EL (cell line): Measurements from ENCODE around the gene TKTL1.

Source experiments
- DNase-seq: peaks from one replicate; pipeline ENCODE4 v3.0.0-alpha.2; 2016

TKTL1 gene

DNA sequence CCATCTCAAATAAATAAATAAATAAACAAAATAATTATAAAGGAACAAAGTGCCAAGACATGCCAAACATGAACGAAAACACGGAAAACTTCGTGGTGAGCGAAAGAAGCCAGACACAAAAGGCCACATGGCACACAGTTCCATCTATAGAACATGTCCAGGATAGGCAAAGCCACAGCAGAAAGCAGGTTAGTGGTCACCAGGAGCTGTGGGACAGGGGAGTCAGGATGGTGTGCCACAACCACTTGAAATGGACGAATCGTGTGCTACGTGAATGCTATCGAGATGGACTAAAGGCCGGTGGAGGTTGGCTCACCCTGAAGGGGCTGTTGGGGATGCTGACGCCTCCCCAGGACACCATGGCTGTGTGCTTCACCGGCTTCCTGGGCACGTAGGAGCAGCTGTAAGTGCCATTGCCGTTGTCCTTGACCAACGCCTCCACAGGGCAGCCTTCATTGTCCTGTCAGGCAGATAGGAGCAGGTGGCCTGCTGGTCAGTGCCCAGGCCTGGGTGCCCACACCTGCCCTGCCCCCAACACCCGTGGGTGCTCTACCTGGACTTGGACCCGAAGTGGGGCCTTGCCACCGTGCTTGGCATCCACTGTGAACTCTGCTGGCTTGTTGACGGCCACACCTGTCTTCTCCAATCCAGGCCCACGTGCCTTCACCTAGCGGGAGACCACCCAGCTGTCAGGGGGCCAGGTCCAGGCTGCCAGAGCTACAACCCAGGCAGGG is 68.3 kb downstream of the TKTL1 start:
- no peak for DNase-seq

DNA sequence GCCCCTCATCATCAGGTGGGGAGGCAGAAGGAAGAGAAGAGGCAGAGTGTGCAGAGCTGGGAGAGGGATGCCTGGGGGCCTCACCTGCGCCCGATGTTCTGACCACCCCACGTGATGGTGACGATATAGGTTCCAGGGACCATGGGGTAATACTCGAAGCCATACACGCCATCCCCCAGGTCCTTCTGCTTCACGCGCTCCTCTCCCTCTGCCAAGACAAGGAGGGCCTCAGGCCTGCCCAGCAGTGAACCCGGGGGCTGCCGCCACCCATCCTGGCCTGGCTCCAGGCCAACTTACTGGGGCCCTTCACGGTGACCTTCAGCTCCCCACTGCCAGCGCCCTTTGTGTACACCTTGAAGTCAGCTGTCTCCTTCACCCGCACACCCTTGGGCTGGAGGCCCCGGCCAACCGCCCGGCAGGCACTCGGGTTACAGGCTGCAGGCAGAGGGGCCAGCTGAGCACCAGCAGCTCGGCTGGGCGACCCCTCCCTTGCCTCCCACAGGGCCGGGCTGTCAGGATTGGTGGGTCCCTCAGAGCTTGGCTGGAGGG is 69.5 kb downstream of the TKTL1 start:
- no peak for DNase-seq

DNA sequence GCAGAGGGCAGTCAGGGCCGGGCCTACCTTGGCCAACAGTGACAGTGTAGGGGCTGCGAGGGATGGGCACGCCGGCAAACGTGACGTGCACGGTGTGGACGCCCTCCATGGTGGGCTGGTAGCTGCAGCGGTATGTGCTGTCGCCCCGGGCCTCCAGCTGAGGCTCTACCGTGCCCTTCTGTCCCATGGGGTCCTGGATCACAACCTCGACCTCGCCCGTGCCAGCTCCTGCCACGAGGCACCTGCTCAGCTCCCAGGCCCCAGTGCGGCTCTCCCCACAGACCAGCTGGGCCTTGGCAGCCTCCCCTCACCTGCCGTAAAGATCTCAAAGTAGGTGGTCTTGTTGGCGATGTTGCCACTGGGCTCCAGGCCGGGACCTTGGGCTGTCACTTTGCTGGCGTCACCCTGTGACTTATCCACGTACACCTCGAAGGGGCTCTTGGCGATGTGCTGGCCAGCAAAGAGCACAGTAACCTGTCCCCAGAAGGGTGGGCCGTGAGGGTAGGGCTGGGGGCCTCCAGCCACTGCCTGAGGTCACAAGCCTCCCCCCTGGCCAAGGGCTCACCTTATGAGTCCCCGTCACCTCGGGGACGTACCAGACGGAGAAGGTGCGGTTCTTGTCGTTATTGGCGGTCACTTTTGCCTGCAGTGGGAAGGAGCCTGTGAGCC is 70.5 kb downstream of the TKTL1 start:
- no peak for DNase-seq

DNA sequence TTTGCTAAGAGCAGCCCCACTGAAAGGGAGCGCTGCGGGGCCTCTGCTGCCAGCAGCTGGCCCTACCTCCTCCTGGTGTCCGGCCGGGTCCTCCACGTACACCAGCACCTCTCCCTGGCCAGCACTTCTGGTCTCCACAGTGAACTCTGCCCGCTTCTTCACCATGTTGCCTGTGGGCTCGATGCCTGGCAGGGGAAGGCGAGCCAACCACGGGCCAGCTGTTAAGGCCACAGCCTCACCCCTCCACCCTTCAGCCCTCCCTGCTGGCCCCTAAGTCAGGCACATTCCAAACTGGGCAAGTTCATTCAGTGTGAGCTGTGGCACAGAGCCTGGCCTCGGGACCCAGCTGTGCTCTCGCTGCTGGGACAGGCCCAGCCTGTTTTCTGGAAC is 71.1 kb downstream of the TKTL1 start:
- DNase-seq, result no peak

DNA sequence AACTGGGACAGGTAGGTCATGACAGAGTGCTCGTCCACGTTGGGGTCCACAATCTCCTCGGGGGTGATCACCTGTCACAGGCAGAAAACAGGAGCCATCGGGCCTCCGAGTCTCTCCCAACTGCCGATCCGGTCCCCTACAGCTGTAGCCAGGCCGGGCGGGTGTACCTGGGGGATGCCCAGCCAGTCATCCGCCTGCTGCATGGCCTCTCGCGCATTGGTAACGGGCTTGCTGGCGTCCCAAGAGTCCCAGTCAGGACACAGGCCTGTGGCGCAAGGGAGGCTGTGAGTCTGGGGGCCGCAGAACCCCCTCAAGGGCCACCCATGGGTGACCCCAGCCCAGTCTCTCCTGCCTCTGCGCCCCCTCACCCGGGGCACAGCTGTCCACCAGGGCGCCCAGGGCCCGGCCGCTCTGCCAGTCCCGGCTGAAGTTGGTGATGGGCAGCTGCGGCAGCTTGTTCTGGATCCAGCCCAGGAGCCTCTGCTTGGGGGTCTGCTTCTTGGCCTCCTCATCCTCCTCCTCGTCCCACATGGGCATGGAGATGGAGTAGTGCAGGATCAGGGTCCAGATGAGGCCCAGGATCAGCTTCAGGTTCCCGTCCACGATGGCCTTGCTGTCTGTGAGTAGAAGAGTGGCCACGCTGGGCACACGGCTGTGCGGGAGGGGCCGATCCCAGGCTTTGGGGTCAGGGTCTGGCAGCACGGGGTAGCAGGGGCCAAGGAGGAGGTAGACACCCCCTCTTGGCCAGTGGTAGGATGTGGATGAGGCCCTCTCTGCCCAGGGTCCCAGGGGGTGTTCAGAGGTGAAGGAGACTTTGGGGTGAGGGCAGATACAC is 72.1 kb downstream of the TKTL1 start:
- no peak for DNase-seq

DNA sequence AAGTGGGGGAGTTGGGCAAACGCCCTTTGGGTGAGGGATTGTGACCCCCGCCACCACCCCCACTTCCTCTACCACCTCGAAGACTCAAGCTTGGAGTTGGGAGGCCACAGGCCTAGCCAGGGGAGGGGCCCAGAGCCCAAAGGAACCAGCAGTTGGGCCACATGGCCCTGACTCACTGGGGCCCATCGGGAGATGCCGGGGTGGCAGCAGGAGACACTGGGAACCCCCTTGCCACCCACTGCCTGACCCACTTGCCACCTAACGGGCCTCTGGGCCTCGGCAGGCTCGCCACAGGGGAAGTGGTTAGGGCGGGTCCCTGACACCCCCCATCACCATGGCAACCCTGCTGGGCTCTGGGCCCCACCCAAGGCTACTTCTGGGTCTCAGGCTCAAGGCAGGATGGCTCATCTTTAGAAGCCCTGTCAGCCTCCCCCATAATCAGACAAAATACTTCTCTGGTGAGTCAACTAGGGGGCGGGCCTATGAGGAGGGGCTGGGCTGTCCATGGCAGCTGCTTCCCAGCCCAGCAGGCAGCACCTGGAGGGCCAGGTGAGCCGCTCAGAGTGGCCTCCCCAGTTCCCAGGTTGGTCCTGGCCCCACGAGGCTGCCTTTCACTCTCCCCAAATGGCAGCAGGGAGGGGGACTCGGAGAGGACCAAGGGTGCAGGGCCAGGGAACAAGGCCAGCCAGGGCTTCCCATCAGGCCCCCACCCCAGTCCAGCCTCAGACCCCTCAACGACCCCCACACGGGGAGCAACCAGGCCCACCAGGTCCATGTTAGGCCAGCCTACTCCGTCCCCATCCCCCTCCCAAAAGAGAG is 73.2 kb downstream of the TKTL1 start:
- peak; percentile 94 for DNase-seq

DNA sequence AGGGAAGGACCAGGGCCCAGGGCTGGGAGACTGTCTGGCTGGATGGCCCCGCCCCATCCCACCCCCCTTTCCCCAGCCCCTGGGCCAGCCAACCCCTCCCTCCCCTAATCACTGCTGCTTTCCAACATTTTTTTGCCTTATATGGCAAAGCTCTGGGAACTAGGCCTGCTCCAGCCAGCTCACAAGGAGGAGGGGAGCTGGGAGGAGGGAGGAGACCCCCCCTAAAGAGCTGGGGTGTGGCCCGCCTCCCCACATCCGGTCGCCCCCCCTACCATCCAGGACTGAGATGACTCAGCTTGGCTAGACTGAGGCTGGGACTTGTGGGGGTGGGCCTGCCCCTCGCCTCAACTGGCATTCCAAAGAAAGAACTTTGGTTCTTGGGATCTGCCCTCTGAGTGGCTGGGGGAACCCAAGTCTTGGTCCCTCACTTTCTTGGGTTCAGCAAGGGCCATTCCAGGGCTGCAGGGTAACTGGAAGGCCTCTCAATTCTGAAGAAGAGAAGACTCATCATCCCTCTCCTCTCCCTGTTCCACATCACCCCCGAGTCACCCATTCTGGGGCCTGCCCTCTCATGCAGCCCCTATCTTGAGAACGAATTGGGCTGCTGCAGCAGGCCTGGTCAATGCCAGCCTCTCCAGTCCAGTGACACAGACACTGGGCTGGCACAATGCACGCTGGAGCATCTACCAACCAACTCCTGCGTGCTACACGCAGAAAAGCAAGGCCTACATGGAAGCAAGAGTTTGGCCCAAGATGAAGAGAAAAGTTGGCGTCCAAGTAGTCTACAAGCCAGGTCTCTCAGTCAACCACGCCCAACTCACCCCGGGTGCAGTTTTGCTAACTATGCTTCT is 74.1 kb downstream of the TKTL1 start:
- peak; percentile 94 for DNase-seq

DNA sequence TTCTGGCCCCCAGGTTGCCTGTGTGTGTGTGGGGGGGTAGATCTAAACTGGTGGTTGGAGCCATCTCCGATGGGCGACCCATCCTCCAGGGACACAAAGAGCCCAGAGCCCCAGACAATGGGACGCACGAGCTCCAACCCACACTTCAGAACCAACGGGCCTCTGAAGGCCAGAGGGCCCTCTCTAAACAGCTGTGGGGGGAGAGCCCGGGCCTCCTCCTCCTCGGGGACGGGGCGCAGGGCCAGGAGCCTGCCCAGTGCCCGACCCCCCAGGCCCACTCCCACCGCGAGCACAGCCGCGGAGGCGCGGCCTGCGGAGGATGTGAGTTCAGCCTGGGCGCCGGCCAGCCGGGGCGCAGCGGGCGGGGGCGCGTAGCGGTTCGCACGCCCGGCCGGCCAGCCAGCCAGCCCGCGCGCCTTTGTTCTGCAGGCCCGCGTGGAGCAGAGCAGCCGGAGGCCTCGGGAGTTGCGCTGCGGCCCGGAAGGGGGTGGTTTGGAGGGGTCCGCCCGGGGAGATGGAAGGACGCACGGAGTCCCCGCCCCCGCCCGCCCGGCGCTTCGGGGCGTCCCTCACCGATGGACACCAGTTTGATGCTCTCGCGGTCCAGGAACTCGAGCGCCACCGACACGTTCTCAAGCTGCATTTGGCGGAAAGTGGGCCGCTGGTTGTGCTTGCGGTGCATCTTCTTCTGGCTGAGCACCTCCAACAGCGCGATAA is 74.9 kb downstream of the TKTL1 start:
- DNase-seq, result no peak

DNA sequence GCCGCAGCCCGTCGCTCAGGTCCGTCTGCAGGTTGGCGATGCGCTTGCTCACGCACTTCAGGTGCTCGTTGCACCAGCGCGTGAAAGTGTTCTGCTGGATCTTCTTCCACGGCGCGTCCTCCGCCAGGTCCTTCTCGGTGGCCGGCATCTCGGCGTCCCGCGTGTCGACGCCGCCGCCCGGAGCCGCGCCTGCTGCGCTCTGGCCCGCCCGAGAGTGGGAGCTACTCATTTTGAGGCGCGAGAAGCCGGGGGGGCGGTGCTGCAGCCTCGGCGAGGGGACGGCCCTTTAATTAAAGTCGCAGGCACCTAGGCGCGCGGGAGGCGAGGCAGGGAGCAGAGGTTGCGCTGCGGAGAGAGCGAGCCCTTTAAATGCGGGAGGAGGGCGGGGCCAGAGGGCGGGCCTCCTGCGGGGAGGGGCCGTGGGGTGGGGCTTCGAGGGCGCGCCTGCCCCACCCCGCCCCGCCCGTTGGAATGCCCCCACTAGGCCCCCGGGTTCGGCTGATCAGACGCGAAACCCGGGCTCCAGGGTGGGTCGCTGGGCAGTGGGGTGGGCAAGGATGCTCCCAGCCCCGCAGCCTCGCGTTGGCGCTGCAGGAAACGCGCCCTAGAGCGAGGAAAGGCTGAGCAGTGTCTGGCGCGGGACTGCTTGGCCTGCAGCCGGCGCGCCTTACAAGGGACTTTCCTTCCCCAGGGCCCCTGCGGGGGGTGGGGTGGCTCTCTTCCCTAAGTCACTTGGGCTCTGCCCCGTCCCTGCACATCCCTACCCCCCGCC is 75.6 kb downstream of the TKTL1 start:
- DNase-seq, result peak; percentile 92

DNA sequence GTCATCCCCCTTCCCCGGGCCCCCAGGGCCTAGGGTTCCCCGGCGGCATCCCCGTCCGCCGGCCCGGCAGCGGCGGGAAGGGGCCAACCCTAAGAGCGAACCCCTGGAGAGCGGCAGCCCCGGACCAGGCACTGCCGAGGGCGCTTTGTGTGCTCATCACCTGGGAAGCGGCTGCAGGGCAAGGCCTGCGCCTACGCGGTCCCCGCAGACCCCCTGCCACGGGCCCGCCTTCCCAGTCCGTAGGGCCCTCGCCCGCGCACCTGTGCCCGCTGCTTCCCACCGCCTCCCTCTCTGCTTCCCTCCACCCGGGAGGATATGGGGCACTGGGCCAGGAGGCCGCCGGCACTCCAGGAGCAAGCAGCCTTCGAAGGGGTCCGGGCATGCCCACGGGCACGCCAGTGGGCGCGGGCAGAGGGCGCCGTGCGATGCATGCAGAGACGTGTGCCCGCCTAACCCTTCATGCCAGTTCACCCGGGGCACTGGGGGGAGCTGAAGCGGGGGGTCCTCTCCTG is 76.2 kb downstream of the TKTL1 start:
- no peak for DNase-seq

DNA sequence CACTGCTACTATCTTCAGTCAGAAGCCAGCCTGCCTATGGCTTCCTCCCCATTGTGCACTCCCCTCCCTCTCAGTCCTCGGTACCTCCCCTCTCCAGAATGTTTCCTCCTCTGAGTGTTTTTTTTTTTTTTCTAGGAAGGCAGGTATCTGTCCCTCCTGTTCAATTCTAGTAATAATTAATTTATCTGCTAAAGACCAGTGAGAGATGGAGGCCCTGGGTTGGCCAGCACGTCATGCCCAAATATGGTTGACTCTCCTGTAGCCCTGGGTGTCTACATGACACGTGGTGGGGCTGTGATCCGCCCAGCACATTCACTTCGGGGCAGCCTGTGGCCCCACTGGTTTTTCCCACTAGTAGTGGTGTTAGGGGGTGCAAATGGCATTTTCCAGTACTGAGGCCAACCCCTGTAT is 77.0 kb downstream of the TKTL1 start:
- DNase-seq, result peak; percentile 68

DNA sequence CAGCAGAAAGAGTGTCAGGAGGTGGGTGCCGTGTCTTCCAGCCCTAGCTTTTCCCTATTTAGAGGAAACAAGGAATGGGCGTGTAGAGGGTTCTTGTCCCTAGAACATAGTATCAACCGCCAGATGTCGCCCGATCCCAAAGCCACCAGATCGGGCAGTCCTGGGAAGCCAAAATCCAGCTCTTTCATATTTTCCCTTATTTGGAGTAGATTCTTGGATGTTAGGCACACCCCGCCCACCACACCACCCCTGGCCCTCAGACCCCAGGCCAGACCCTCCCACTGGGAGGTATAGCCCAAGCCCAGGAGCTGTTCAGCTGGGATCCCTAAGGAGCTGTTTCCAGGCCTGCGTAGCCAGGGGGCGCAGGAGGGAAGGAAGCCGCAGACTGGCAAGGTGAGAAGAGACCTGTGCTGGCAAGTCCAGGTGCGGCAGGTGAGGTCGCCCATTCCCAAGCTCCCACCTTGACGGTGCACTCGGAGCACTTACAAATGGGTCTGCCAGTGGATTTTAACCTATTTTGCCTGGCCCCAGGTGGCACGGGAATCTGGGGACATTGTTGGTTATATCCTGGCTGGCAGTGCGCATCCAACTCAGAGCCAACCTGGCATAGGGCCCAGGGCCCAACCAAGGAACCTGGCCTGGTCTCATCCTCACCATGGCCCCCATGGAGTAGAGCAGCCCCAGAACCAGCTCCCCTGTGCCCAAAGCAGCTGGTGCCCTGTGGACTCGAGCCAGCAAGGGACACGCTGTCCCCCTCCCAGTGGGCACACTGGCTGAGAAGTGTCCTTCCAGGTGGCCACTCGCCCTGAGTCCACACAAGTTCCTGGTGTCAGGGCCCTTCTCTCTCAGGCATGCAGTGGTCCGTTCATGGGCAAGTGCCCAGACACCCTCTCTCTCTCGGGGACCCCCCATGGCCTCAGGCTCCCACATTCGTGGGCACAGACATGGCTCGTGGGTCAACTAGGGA is 78.0 kb downstream of the TKTL1 start:
- peak; percentile 87 for DNase-seq

DNA sequence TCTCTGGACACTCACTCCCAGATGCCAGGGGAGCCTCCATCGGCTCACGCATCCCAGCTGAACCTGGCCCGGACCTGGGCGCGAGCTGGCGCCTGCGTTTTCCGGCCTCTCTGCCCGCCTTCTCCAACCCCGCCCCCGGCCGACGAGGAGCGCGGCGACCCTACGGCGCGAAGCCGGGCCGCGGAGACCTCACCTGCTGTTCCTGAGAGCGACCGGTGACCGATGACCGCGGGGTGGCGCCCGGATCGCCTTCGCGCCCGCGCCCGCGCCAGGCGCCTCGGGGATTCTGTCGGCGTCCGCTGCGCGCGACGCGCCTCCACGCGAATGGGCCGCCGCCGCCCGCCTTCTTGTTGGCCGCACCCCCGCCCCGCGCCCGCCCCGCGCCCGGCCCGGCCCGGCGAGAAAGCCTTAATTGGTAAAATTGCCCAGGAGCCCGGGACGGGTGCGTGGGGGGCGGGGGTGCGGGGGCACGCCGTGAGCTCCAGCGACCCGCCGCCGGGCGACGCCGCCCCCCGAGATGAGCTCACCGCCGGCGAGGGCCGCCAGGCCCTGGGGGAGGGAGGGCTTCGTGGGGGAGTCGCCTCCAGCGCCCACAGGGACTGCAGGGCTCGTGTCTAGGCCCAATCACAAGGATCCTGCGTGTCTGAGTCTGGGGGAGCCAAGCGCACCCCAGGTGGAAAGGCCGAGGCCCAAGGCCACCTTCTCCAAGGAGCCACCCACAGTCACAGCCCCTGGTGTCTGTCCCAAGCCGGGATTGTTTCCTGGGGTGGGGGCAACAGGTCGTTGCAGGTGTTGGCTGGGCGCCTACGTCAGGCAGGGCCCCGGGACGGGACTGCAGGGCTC is 78.9 kb downstream of the TKTL1 start, which contains the start of gene FLNA:
Gene FLNA (minus strand): TSS at position 322 of the 843 bp plus-strand sequence. CDS start 3,389 bp downstream, outside the sequence.
- DNase-seq, result peak; percentile 51

DNA sequence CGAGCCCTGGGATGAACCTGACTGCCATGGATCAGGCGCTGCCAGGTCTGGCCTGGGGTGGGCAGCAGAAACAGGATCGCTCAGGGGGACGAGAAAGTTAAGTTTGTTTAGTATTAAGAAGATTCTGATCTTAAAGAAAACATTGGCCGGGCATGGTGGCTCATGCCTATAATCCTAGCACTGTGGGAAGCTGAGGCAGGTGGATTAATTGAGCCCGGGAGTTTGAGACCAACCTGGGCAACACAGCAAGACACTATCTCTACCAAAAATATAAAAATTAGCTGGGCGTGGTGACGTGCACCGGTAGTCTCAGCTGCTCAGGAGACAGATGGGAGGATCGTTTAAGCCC is 79.5 kb downstream of the TKTL1 start:
- no peak for DNase-seq

DNA sequence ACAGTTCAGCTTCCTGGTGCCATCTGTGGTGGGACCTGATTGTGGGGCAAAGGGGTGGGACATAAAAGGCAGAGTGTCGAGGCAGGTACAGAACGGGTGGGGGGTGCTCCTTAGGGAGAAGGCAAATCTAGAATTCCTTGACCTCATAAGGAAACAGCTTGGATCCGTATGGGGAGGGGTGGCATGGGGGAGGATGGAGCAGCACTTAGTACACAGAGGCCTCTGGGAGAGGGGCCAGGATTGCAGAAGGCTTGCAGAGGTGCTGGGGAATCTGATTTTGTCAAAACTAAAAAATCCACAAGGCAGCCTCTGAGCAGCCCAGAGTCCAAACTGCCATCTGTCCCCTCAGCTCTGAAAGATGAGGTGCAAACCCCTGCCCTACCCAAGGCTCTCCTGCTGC is 81.2 kb downstream of the TKTL1 start:
- DNase-seq, result no peak

DNA sequence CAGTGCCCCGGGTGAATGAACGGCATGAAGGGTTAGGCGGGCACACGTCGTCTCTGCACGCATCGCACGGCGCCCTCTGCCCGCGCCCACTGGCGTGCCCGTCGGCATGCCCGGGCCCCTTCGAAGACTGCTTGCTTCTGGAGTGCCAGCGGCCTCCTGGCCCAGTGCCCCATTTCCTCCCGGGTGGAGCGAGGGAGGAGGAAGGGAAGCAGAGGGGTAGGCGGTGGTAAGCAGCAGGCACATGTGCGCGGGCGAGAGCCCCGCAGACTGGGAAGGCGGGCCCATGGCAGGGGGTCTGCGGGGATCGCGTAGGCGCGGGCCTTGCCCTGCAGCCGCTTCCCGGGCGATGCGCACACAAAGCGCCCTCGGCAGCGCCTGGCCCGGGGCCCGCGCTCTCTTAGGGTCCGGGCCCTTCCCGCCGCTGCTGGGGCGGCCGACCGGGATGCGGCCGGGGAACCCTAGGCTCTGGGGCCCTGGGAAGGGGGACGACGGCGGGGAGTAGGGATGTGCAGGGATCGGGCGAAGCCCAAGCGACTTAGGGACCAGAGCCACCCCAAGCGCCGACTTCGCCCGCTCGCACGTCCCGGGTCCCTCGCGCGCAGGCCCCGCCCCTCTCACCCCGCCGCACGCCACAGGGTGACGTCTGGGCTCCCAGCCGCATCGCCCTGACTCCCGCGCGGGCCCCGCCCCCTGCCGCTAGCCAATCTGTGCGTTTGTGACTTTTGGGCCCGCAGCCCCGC is 82.6 kb downstream of the TKTL1 start:
- peak; percentile 66 for DNase-seq
